ENCODE results near the gene THSD7A.

THSD7A gene

GRCh38 chr7:11707606-11708193, 124.3 kb downstream of the THSD7A start:
- TF ChIP-seq, protein P1, sequence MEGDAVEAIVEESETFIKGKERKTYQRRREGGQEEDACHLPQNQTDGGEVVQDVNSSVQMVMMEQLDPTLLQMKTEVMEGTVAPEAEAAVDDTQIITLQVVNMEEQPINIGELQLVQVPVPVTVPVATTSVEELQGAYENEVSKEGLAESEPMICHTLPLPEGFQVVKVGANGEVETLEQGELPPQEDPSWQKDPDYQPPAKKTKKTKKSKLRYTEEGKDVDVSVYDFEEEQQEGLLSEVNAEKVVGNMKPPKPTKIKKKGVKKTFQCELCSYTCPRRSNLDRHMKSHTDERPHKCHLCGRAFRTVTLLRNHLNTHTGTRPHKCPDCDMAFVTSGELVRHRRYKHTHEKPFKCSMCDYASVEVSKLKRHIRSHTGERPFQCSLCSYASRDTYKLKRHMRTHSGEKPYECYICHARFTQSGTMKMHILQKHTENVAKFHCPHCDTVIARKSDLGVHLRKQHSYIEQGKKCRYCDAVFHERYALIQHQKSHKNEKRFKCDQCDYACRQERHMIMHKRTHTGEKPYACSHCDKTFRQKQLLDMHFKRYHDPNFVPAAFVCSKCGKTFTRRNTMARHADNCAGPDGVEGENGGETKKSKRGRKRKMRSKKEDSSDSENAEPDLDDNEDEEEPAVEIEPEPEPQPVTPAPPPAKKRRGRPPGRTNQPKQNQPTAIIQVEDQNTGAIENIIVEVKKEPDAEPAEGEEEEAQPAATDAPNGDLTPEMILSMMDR (conservative IDR thresholded peaks at IDR 0.05): no peak
- H3K27ac ChIP-seq: peak overlapping the region; percentile 92

- TF ChIP-seq, protein P1 (conservative IDR thresholded peaks at IDR 0.05): no peak
- H3K27ac ChIP-seq: peak overlapping the region; percentile 92
Observed at GRCh38 chr7:11706666-11707605, 125.1 kb downstream of the THSD7A start.

- TF ChIP-seq, protein P1 (conservative IDR thresholded peaks at IDR 0.05): no peak
- H3K27ac ChIP-seq: no peak overlapping the region
Observed at GRCh38 chr7:11703829-11704228, 128.2 kb downstream of the THSD7A start.

- TF ChIP-seq, protein P1 (conservative IDR thresholded peaks at IDR 0.05): no peak
- no peak overlapping the region for H3K27ac ChIP-seq
Observed at GRCh38 chr7:11702938-11703337, 129.1 kb downstream of the THSD7A start.

DNA sequence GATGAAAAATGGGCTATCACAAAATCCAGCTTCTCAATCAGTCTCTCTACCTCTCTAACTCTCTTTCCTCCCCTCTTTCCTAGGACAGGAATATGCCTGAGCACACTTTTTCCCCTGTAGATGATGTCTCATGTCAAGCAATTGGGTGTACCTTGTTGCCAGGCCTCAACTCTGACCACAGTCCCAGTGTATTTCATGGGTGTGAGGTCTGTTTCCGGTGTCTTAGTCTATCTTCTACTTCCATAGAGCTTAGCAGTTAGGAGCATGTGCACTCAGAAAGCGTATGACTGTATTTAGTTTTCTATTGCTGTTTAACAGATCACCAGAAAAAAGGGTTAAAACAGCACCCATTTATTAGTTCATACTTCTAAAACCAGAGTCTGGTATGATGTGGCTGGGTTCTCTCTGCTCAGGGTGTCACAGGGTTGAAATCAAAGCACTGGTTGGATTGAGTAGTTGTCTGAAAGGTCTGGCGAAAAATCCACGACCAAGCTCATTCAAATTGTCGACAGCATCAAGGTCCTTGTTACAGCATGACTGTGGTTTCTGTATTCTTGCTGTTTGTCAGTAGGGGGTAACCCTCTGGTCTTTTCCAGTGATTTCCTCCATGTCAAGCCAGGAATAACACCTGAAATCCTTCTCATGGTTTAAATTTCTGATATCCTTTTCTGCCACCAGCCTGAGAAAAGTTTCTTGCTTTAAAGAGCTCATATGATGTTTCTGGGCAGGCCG, 130.0 kb downstream of the THSD7A start:
- H3K27ac ChIP-seq: no peak overlapping the region
- TF ChIP-seq, protein P1 (conservative IDR thresholded peaks at IDR 0.05): no peak

DNA sequence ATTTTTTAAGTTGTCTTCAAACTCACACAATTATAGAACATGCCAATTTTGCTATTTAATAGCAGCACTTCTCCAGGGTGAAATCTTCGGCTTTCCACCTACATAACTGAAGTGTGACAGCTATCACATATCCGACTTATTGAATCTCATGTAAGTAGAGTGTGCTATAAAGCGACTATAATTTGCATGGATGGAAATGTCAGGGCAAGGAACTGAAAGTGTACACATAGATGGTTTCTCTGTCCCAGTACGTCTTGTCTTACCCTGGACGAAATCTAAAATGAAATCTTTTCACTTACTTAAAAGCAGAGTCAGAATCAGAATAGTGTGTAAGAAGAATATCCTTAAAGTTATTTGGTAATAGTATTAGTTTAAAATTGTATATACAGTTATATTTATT, 132.3 kb downstream of the THSD7A start:
- TF ChIP-seq, protein P1 (conservative IDR thresholded peaks at IDR 0.05): no peak

DNA sequence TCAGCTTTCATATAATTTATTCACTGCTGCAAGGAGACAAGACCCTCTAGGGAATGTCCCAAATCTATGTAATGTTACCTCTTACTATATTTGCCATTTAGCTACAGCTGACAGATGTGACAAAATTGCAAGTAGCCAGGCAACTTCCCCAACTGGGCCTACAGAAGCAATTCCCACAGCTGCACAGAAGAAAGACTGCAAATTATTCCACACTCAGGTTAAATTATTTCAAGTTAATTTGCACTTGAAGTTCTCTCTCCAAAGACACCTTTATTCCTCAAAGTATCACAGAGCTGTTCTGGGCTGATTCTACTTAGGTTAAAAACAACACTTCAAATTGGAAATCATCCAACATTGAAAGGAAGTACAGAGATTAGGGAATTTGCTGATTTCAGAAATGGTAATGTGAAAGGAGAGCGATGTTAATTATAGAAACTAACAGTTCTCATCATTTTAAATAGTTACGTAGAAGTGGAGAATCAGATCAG, 133.6 kb downstream of the THSD7A start:
- TF ChIP-seq, protein P1 (conservative IDR thresholded peaks at IDR 0.05): no peak

More for the DNA sequence above, 132.3 kb downstream of the THSD7A start:
- no peak overlapping the region for H3K27ac ChIP-seq

More for the DNA sequence above, 133.6 kb downstream of the THSD7A start:
- no peak overlapping the region for H3K27ac ChIP-seq

Data from VCaP (cell line).